GM18520 (cell line): ENCODE measurements around the gene DDI2.
A peak's percentile ranks its signal among the peaks of the same experiment; 100 is the strongest.
"Not testable (repeated sequence)": the region's sequence is repeated elsewhere in the genome, so short reads cannot be mapped to it uniquely, and the experiment has no call there.

Experiments
- ATAC-seq: cut with Tn5 transposase; IDR thresholded peaks from one replicate; pipeline ENCODE4 v1.9.1; 2021; ENCODE audit not compliant: unreplicated experiment

Gene DDI2

DNA sequence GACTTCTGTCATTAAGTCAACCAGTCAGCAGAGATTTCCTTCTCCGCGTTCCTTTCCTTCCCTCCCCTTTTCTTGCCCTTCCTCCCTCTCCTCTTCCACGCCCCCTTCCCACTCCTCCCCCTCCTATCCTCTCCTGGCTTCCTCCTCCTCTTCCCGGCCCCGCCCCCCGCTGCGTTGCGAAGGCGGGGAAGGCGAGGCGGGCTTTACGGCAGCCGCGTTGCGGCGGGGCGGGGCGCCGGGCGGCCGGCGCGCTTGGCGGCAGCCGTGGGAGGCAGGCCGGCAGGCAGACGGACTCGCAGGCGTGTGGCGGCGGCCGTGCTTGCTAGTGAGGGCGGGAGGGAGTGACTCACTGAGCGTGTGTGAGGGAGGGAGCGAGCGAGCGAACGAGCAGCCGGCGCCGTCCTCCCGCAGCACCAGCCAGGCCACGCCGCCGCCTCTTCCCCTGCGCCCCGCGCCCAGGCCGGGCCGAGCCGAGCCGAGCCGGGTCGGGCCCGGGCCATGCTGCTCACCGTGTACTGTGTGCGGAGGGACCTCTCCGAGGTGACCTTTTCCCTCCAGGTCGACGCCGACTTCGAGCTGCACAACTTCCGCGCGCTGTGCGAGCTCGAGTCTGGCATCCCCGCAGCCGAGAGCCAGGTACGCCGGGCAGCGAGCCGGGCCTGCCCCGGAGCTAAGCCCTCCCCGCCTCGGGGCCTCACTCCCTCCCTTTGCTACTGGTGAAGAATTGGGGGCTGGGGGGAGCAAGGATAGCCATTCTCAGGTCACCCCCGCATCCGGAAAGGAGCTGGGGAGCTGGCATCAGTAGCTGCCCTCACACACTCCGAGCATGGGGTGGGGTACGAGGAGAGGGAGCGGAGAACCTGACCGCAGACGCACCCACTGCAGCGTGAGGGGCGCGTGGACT is at the start of gene DDI2:
Gene DDI2, plus strand, starts transcription at position 286 of the 904 bp plus-strand sequence. Its CDS starts 213 bp downstream, at position 499.
- ATAC-seq, result peak; percentile 71

DNA sequence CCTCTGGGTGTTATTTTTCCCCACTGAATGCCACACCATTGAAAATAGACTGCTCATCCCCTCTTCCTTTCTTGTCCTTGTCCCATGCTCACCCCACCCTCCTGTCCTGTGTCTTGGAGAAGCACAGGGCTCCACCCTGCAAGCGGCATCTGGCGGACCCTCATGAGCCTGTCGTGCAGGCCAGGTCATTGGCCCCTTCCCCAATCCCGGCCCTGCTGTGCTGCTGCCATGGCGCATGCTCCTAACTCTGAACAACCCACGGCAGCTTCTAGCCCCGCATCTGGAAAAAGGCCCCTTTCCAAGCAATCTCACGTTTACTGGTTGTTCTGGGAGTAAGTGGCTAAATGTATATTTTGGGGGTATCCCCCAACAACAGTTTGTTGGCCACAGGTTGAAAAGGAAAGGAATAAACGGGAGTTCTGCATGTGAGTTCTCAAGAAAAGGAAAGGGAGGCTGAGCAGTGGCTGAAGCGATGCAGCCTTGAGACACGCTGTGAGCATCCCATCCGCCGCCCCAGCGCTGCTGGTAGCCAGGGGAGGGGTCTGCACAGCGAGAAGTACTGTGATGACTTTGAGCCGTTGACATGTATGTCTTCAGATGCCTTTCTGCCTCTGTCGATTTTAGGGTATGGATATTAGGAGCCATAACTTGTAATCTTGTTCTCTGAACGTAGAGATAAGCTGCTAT is 48.7 kb upstream of the DDI2 start:
- ATAC-seq, result no peak

DNA sequence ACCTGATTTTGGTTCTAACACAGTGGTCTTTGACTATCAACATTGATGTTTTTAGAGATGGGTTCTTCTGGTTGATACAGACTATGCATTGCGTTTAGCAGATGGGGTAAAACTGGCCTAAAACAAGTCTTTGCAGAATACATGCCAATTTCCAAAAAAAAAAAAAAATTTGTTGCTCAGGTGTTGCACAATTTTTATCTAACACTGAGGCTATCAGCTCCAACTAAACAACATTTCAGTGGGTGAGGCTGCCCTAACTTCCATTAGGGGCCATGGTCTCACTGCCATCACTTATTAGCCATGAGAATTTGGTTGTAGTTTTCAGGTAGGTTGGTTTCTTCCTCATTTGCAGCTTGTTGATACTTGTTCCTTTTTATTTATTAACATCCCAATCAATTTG is 46.4 kb upstream of the DDI2 start:
- no peak for ATAC-seq

DNA sequence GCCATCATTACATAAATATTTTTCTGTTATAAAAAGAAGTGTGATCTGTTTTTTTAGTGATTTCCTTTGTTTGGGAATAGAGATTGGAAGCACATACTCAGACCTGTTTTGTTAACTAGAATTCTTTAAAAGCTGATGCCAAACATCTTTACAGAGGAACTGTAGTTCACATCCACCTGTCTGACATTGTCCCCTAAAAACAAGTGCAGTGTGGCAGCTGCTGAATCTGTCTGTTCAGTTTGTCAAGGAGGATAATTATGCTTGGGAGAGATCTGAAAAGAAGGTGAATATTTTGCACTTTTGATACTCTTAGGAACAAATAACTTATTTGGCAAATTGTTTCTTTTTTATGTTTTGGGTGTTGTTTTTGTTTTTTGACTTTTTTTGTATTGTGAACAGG is 46.0 kb upstream of the DDI2 start:
- no peak for ATAC-seq

DNA sequence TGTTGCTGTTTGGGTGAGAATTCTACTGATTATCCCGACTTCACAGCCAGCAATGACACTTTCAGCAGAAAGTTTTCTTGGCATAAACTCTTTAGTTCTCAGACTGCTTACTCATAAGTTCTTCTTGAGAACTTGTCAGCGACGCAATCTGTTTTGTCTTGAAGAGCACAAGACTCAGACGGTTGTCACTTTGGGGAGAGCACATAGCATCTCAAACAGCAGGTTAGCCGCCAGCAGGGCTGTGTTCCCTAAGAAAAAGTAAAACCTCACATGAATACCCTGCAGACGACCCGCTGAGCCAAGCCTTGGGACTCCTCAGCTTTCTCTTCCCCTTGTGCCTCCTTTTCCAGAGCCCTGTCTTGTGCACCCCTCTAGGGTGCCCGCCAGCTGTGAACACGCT is 43.8 kb upstream of the DDI2 start:
- no peak for ATAC-seq

DNA sequence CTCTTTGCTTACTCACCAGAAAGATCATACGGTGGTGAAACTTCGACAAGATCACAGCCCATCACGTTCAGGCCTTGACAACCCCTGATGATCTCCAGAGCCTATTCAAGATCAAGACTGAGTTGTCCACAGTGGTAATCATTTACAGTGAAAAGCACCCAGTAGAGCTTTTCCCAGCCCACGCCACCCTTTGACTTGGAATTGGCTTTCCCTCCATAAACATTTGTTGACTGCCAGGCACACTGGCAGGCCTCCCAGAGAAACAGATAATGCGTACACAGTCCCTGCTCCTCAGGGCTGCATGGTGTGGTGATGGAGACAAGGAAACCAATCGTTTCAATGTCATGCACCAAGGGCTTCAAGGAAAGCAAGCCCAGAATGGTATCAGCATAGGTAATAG is 42.5 kb upstream of the DDI2 start:
- ATAC-seq, result no peak

DNA sequence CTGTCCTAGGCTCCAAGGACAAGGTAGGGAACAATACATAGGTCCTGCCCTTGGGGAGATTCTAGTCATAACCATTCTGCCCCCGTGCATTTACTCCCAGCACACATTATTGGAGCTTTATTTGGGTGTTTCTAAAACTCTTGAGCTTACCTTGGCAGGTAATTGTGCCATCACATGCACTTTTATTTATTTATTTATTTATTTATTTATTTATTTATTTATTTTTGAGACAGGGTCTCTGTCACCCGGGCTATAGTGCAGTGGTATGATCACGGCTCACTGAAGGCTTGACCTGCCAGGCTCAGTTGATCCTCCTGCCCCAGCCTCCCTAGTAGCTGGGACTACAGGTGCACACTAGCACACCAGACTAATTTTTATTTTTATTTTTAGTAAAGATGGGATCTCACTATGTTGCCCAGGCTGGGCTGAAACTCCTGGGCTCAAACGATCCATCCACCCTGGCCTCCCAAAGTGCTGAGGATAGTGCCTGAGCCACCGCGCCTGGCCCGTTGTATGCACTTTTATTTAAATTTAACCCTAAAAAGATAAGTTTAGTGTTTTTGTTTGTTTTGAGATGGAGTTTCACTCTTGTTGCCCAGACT is 41.6 kb upstream of the DDI2 start:
- ATAC-seq, result no peak

DNA sequence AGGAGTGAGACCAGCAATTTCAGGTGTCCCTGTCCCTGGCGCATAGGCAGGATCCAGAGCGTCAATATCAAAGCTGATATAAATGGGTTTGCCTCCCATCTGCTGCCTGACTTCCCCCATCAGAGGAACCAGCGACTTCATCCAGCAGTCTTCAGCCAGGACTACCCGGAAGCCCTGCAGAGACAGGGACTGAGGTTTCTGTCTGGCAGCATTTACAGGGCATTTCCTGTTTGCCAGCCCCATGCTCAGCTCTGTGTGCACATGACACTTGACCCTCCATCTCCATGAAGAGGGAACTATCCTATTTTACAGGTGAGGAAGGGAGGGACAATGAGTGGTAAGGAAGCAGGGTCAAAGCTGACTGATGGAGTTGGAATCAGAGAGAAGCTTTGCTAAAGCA is 39.6 kb upstream of the DDI2 start:
- no peak for ATAC-seq

DNA sequence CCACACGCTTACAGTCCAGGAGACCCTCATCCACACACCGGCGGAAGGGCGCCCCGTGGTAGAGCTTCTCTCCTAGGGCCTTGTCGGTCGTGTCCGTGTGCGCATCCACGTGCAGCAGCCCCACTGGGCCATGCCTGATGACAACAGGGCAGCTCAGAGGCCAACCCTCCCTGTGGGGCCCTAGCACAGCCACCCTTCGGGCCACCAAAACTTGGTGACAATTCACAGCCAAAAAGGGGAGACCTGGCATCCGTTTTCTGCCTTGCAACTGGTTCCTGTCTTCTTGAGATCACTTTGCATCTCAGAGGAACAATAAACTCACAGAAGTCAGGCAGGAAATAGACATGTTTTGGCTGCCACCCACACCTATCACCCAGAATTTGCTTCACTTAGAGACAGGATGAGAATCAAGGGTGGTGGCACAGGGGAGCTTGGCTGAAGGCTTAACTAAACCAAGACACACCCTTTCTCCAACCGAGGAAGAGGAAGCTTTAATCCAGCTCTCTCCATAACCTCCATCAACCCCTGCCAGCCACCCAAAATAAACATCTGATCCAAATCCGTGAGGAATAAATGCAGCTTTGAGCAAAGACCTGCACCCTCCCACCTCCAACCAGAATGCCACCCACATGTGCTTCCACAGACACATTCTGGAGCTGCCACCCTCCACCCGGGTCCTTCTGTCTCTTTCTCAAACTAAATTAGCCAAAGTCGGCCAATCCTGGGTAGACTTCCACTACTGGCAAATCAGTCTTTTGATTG is 38.2 kb upstream of the DDI2 start:
- ATAC-seq, result no peak

DNA sequence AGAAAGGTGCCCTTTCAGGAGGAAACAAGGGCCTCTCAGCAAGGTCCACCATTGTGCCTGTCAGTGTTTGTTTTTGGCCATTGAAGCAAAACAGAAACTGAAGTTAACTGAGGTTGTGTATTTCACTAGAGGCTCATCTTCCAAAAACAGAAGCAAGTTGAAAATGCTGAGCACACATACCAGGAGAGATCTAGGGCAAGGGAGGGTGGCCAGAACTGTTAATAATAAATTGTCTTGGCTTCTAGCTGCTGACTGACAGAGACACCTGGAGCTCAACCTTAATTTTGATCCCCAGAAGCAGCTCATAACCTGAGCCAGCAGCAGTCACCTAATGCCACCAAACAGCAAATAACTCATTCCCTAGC is 37.6 kb upstream of the DDI2 start:
- no peak for ATAC-seq

DNA sequence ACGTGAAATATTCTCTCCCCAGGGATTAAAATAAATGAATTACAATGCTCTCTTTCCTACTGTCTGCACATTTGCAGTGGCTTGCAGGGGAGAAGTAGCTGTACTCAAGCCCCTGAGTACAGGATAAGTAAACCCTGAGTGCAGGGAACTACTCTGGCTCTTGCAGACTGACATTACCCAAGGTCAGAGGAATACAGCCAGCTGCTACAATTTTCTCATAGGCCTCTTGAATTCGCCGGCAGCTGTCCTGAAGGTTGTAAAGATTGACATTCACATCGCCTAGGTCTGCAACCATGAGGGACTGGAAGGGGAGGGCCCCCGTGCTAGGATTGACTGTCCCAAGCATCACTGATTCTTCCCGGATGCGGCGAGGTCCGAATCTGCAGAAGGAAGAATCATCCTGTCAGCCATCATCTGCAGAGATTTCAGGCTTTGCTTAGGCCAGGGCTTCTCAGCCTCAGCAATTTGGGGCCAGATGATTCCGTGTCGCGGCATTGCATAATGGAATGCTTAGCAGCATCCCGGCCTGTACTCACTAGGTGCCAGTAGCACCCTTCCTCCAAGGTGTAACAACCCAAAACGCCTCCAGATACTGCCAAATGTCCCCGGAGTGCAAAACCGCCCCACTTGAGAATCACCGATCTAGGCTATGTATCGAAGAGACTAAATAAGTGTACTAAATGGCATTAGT is 34.1 kb upstream of the DDI2 start:
- ATAC-seq, result no peak

DNA sequence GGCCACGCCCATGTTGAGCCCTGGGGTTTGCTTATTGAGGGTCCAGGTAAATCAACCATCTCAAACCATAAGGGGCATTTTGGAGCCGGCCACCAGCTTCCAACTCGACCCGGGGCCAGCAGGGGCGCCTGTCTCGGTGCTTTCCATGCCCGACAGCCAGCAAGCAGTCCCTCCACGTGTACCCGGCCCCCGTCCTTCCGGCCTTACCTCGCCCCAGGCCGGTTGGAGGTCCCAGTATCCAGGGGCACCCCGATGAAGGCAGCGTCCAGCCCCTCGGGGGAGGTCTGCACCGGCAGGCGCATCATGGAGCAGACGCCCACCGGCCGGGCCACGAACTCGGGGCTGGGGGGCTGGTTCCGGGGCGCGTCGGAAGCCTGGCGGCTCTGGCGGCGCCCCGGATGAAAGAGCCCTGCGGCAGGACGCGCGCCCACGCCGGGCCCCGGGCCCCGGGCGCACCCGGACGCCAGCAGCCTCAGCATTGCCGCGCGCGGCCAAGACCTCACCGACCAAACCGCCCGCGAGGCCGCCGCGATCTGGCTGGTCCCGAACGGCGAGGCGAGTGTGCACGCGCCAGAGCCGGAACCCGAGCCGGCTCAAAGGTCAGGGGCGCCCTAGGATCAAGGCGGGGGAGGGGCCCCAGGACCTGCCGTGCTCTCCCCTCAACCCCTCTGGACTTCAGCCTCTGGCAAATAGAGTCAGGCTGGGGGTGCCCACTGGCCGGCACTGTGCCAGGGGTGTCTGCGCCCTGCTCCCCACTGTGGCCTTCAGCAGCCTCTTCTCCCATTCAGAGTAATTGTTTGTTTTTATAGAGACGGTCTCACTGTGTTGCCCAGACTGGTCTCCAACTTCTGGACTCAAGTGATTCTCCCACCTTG is 32.5 kb upstream of the DDI2 start, which contains the start of gene AGMAT:
Gene AGMAT, minus strand, starts transcription at position 563 of the 875 bp plus-strand sequence. Its CDS starts 84 bp downstream, at position 479.
- ATAC-seq, result no peak

DNA sequence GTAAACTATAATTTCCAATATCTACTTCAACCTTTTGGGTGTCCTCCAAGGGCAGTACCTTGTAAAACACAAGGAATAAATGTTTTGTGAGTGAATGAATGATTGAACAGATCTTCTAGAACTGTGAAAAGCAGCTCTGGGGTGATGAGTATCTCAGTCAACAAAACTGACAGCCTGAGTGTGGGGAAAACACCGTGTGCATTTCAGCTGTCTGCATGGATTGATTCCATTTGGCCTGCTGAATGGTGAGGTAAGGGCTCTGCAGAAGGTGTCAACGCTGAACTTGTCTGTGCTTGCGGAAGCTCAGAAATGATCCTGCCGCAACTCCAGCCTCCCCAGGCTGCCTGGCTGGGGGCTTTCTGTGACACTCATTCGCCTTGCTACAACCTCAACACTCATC is 25.0 kb upstream of the DDI2 start:
- no peak for ATAC-seq

DNA sequence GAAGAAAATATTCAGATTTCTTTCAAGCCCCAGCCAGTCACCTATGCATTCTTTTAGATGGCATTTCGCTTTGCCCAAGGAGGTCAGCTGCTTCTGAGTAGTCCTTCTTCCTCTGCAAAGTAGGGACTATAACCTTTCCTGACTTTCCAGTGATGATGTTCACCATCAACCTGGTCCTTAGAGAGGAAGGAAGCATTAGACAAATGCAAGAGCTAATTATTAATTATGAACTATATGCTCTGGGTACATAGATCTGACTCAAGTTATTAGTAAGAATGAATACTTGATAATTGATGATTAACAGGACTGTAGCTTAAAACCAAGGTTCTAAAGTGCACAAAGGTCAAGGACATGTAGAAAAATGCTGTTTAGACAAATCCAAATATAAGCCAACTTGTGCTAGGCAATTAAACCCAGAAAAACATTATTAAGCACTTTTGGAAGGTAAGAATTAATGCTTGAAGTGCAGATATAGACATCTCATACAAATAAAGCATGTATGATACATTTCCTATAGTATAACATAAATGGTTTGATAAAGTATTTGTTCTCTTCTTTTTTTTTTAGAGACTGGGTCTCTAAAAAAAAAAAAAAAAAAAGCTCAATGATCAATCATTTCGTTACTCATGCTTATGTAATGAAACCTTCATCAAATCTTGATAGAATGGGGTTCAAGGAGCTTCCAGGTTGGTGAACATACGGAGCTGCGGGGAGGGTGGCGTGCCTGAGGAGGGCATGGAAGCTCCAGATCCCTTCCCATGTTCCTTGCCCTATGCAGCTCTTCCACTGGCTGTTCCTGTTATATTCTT is 21.2 kb upstream of the DDI2 start:
- no peak for ATAC-seq

DNA sequence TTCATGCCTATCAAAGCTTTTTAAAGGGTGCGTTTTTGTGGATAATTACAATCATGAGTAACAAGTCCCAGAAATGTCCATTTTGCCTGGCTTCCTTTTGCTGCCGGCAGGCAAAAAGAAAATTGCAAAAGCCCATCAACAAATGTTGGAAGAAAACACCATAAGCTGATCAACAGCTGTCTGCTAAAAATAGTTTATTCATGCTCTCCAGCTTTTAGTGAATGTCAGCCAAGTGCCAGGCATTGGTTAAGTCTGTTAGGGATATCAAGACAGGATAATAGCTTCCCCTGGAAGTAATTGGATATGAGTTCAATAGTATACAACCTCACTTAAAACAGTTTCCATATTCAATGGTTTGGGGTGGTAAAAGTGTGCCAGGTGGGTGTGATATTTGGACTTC is 18.8 kb upstream of the DDI2 start:
- no peak for ATAC-seq

DNA sequence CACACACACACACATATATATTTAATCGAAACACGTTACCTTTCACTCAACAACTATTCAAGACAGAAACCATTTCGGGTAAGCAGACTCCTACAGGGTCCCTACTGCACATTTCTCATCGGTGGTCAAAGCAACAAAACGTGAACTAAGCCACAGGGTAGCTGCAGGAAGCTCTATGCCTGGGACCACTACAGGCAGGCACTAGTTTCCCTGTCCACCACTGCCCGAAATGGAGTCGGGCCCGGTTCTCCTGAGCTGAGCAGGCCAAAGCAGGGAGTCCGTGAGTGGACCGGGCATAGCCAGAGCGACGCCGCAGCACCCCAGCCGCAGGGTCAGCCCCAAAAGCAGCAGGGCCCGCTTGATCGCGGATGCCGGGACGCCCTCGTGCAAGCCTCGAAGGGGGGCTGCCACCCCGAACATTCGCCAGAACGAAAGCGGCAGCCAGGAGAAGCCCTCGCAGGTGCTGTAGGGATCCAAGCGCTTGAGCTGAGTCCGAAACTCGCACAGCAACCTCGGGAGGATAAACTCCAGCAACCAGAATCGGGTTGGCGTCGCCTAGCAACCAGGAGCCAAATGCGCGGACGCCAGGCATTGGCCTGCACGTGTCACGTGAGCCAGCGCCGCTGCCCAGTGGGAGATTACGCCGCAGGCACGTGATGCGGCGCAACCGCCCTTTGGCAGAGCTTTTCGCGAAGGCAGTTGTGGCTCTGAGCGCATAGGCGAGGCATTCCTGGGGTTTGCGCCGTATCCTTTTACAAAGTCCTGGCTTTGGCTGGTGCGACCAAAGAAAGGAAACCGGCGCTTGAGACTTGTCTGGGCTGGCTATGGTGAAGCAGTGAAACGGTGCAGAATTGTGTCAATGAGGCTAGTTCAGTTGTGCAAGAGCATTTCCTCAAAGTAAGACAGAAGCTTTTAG is 13.9 kb upstream of the DDI2 start:
- no peak for ATAC-seq

DNA sequence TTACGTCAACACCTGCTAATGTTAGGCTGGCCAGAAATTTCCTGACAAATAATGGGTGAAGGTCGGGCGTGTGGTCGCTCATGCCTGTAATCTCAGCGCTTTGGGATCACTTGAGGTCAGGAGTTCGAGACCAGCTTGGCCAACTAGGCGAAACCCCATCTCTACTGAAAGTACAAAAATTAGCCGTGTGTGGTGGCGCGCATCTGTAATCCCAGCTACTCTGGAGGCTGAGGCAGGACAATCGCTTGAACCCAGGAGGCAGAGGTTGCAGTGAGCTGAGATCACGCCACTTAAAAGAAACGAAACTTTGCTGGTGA is 13.3 kb upstream of the DDI2 start:
- not testable (repeated sequence) for ATAC-seq

DNA sequence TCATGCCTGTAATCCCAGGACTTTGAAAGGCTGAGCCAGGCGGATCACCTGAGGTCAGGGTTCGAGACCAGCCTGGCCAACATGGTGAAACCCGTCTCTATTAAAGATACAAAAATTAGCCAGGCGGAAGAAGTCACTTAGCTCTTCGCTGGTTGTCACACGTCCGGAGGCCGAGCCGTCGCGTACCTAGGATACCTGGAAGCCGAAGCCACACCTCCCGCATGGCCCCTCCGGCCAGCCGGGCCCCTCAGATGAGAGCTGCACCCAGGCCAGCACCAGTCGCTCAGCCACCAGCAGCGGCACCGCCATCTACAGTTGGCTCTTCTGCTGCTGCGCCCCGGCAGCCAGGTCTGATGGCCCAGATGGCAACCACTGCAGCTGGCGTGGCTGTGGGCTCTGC is 12.9 kb upstream of the DDI2 start:
- ATAC-seq, result not testable (repeated sequence)
